ENCODE results near the gene CEP57. TPM values are rescaled to one million over a fixed set of nuclear protein-coding genes. Genes with fewer than 3 reads are reported as not detected.

The CEP57 gene
- total and polyA plus RNA-seq, 2 donors (not counting 1 experiment from before 2014, with no cell fraction given) = 30.6 to 55.8 TPM

DNA sequence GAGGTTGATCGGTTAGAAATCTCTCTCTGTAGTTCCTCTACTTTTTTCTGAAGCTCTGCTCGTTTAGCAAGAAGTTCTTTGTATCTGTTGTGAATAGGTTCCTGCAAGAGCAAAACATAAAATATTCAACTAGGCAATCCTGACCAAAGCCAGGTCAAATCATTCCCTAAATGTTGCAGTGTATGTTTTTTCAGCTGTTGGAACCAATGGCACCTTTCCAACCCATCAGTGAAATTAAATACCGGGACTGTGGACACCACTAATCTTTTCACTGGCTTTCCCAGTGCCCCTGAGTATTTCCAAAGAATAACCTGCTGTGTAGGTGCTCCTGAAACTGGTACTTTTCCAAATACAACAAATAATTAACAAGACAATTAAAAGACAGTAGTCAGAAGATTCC is 45.1 kb downstream of the CEP57 start:
- H4K20me1 ChIP-seq (ENCODE audit: control insufficient read depth, extremely low read depth, insufficient read depth, low read length) = no peaks in the 10 kb centered on the region
- no peaks in the 10 kb centered on the region for H3K9me3 ChIP-seq (ENCODE audit: control insufficient read depth, insufficient read depth, low read depth, low read length)
- H3K4me3 ChIP-seq (replicated peaks in 1 of 4; ENCODE audit: control extremely low read depth in 1 of 4, insufficient read depth in 1 of 4, low read depth in 3 of 4, low read length in 4 of 4) = no peak overlapping the region
- TF ChIP-seq, protein P1, sequence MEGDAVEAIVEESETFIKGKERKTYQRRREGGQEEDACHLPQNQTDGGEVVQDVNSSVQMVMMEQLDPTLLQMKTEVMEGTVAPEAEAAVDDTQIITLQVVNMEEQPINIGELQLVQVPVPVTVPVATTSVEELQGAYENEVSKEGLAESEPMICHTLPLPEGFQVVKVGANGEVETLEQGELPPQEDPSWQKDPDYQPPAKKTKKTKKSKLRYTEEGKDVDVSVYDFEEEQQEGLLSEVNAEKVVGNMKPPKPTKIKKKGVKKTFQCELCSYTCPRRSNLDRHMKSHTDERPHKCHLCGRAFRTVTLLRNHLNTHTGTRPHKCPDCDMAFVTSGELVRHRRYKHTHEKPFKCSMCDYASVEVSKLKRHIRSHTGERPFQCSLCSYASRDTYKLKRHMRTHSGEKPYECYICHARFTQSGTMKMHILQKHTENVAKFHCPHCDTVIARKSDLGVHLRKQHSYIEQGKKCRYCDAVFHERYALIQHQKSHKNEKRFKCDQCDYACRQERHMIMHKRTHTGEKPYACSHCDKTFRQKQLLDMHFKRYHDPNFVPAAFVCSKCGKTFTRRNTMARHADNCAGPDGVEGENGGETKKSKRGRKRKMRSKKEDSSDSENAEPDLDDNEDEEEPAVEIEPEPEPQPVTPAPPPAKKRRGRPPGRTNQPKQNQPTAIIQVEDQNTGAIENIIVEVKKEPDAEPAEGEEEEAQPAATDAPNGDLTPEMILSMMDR (conservative IDR thresholded peaks at IDR 0.05 in 1 of 2, IDR thresholded peaks at IDR 0.05 in 1 of 2; ENCODE audit: low read depth in 1 of 2, low read length in 2 of 2) = no peak
- no peak for TF ChIP-seq EZH2 (IDR thresholded peaks at IDR 0.05; ENCODE audit: low read length, missing control alignments)
- H3K4me2 ChIP-seq (ENCODE audit: extremely low read depth, insufficient read depth, low read length) = no peak overlapping the region
- peaks cover 4% of the 10 kb centered on the region for H3K36me3 ChIP-seq (ENCODE audit: control insufficient read depth, insufficient read depth, low read length)
- DNase-seq (ENCODE audit: low read depth in 2 of 2) = peak; percentile 49 to 50
- H3K9ac ChIP-seq (ENCODE audit: insufficient read depth, low read length) = no peak overlapping the region
- no peak overlapping the region for H3K27ac ChIP-seq (ENCODE audit: insufficient read depth, low read length)
- no peaks in the 10 kb centered on the region for H3K79me2 ChIP-seq (ENCODE audit: control insufficient read depth, insufficient read depth, low read length)
- H3K27me3 ChIP-seq (ENCODE audit: control insufficient read depth, insufficient read depth, low read length) = no peaks in the 10 kb centered on the region
- H3K4me1 ChIP-seq (ENCODE audit: control insufficient read depth, extremely low read depth, insufficient read depth, low read length) = peaks cover 23% of the 10 kb centered on the region
- H2AFZ ChIP-seq (ENCODE audit: low read length) = no peak overlapping the region

DNA sequence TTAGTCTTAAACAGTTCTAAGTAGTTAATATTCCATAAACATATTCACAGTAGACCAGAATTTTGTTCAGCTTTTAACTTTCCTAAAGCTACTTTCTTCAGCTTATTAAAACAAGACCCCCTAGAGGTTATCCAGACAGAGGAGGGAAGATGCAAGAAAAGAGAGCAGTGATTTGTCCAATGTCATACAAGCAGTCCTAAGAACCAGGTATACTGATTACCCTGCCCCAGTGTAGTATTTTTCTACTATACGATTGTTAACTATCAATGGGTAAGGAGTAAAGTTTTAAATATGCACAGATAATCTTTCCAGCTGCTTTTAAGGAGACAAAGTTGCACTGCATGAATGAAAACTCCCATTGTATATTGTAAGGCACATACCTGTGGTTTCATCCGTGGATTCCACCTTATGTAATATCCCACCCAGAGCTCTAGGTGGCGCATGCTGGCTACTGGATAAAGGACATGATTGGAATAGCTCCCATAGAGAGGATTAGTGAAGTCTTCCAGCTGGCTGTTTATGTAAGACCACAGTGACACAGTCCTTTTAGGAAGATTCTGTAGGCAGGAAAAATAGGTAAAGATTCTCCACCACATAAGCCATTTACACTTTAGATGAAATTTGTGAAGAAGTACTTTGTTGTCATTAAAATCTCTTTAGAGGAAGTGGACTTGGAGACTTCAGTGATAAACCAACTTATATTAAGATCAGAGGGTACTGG is 45.6 kb downstream of the CEP57 start:
- H3K36me3 ChIP-seq (ENCODE audit: control insufficient read depth, insufficient read depth, low read length) = peaks cover 4% of the 10 kb centered on the region
- no peaks in the 10 kb centered on the region for H4K20me1 ChIP-seq (ENCODE audit: control insufficient read depth, extremely low read depth, insufficient read depth, low read length)
- no peak overlapping the region for H3K4me2 ChIP-seq (ENCODE audit: extremely low read depth, insufficient read depth, low read length)
- H3K4me1 ChIP-seq (ENCODE audit: control insufficient read depth, extremely low read depth, insufficient read depth, low read length) = peaks cover 21% of the 10 kb centered on the region
- TF ChIP-seq, protein P1 (conservative IDR thresholded peaks at IDR 0.05 in 1 of 2, IDR thresholded peaks at IDR 0.05 in 1 of 2; ENCODE audit: low read depth in 1 of 2, low read length in 2 of 2) = peak; percentile 90 to 98
- TF ChIP-seq EZH2 (IDR thresholded peaks at IDR 0.05; ENCODE audit: low read length, missing control alignments) = no peak
- H3K9ac ChIP-seq (ENCODE audit: insufficient read depth, low read length) = no peak overlapping the region
- no peak overlapping the region for H2AFZ ChIP-seq (ENCODE audit: low read length)
- no peaks in the 10 kb centered on the region for H3K27me3 ChIP-seq (ENCODE audit: control insufficient read depth, insufficient read depth, low read length)
- DNase-seq (ENCODE audit: low read depth in 2 of 2) = peak; percentile 93 to 94
- H3K4me3 ChIP-seq (replicated peaks in 1 of 4; ENCODE audit: control extremely low read depth in 1 of 4, insufficient read depth in 1 of 4, low read depth in 3 of 4, low read length in 4 of 4) = no peak overlapping the region
- peak overlapping the region; percentile 19 for H3K27ac ChIP-seq (ENCODE audit: insufficient read depth, low read length)
- H3K9me3 ChIP-seq (ENCODE audit: control insufficient read depth, insufficient read depth, low read depth, low read length) = no peaks in the 10 kb centered on the region
- no peaks in the 10 kb centered on the region for H3K79me2 ChIP-seq (ENCODE audit: control insufficient read depth, insufficient read depth, low read length)

DNA sequence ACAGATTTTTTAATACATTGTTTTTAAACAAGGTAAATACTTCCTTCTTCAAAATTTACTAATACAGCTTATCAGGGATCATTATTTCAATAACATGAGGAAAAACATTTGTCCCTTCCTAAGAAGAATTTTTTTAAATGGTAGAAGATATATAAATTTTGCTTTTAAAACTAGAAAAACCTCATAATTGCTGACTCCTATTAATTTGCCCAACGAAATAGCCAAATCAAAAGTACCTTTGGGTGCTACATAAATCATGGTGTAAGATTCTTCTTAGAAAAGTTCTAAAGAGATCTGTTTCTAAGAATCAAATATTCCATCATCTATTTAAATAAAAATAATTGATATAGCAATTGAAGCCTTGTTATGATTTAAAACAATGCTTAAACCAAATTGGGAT is 54.9 kb downstream of the CEP57 start:
- Histone ChIP-seq H4K20me1 (ENCODE audit: control insufficient read depth, extremely low read depth, insufficient read depth, low read length) (no peaks in the 10 kb centered on the region), H3K27me3 (ENCODE audit: control insufficient read depth, insufficient read depth, low read length) (no peaks in the 10 kb centered on the region), H3K79me2 (ENCODE audit: control insufficient read depth, insufficient read depth, low read length) (no peaks in the 10 kb centered on the region), H3K9ac (ENCODE audit: insufficient read depth, low read length) (no peak overlapping the region), H2AFZ (ENCODE audit: low read length) (no peak overlapping the region), H3K4me2 (ENCODE audit: extremely low read depth, insufficient read depth, low read length) (no peak overlapping the region), H3K27ac (ENCODE audit: insufficient read depth, low read length) (no peak overlapping the region), H3K4me1 (ENCODE audit: control insufficient read depth, extremely low read depth, insufficient read depth, low read length) (no peaks in the 10 kb centered on the region), H3K4me3 (replicated peaks in 1 of 4; ENCODE audit: control extremely low read depth in 1 of 4, insufficient read depth in 1 of 4, low read depth in 3 of 4, low read length in 4 of 4) (no peak overlapping the region), H3K36me3 (ENCODE audit: control insufficient read depth, insufficient read depth, low read length) (peaks cover 4% of the 10 kb centered on the region), H3K9me3 (ENCODE audit: control insufficient read depth, insufficient read depth, low read depth, low read length) (no peaks in the 10 kb centered on the region)
- TF ChIP-seq EZH2 (IDR thresholded peaks at IDR 0.05; ENCODE audit: low read length, missing control alignments) = no peak
- TF ChIP-seq, protein P1 (conservative IDR thresholded peaks at IDR 0.05 in 1 of 2, IDR thresholded peaks at IDR 0.05 in 1 of 2; ENCODE audit: low read depth in 1 of 2, low read length in 2 of 2) = no peak
- DNase-seq (ENCODE audit: low read depth in 2 of 2) = no peak

Data from fibroblast of lung (primary cell).